Adipocyte (in vitro differentiated cells): ENCODE results near the gene ABCA13.

Experiments
- DNase-seq: peaks from one replicate; pipeline ENCODE4 v3.0.0-alpha.2; 2015; ENCODE audit warnings: low read depth
- H3K27me3 ChIP-seq: replicated peaks from 2 replicates; pipeline ENCODE4 v1.7.0; 2013; ENCODE audit warnings: mild to moderate bottlenecking, low read length, moderate library complexity; ENCODE audit not compliant: control insufficient read depth, insufficient read depth
- H3K36me3 ChIP-seq: 2 replicates; pipeline ENCODE4 v1.7.0; 2013; ENCODE audit warnings: low read length, mild to moderate bottlenecking, moderate library complexity; ENCODE audit not compliant: control insufficient read depth, insufficient read depth, severe bottlenecking
- H3K4me1 ChIP-seq: 2 replicates; pipeline ENCODE4 v1.7.0; 2013; ENCODE audit warnings: mild to moderate bottlenecking, low read length, moderate library complexity; ENCODE audit not compliant: control insufficient read depth, insufficient read depth
- H3K4me3 ChIP-seq: 2 replicates; pipeline ENCODE4 v1.7.0; 2013; ENCODE audit warnings: mild to moderate bottlenecking, low read length, moderate library complexity
- H3K9ac ChIP-seq: 2 replicates; pipeline ENCODE4 v1.7.0; 2013; ENCODE audit warnings: mild to moderate bottlenecking, low read length, moderate library complexity
- H3K9me3 ChIP-seq: 2 replicates; pipeline ENCODE4 v1.7.0; 2013; ENCODE audit warnings: mild to moderate bottlenecking, low read length, moderate library complexity; ENCODE audit not compliant: control insufficient read depth

The ABCA13 gene

GRCh38 chr7:48525736-48526732 lies 354.8 kb downstream of the ABCA13 start:
- H3K9ac ChIP-seq = no peak overlapping the region
- no peaks in the 10 kb centered on the region for H3K36me3 ChIP-seq
- H3K4me1 ChIP-seq = no peaks in the 10 kb centered on the region
- no peak for DNase-seq
- peaks cover 4% of the 10 kb centered on the region for H3K9me3 ChIP-seq
- H3K27me3 ChIP-seq = no peaks in the 10 kb centered on the region
- no peak overlapping the region for H3K4me3 ChIP-seq

GRCh38 chr7:48528646-48529045 lies 357.4 kb downstream of the ABCA13 start:
- Histone ChIP-seq H3K4me1 (no peaks in the 10 kb centered on the region), H3K4me3 (no peak overlapping the region), H3K36me3 (no peaks in the 10 kb centered on the region), H3K27me3 (no peaks in the 10 kb centered on the region), H3K9me3 (peaks cover 6% of the 10 kb centered on the region), H3K9ac (no peak overlapping the region)
- DNase-seq = no peak

- Histone ChIP-seq H3K9me3 (peaks cover 14% of the 10 kb centered on the region), H3K36me3 (no peaks in the 10 kb centered on the region)
- no peak for DNase-seq
Observed at GRCh38 chr7:48537561-48537960, 366.3 kb downstream of the ABCA13 start.

GRCh38 chr7:48540746-48541145 lies 369.5 kb downstream of the ABCA13 start:
- Histone ChIP-seq H3K4me3 (no peak overlapping the region), H3K4me1 (no peaks in the 10 kb centered on the region), H3K36me3 (no peaks in the 10 kb centered on the region), H3K9me3 (peaks cover 8% of the 10 kb centered on the region), H3K9ac (no peak overlapping the region), H3K27me3 (no peaks in the 10 kb centered on the region)
- DNase-seq = no peak

More at GRCh38 chr7:48537561-48537960, 366.3 kb downstream of the ABCA13 start:
- Histone ChIP-seq H3K4me3 (no peak overlapping the region), H3K27me3 (no peaks in the 10 kb centered on the region), H3K4me1 (no peaks in the 10 kb centered on the region), H3K9ac (no peak overlapping the region)

- Histone ChIP-seq H3K27me3 (no peaks in the 10 kb centered on the region), H3K9me3 (no peaks in the 10 kb centered on the region), H3K9ac (no peak overlapping the region), H3K36me3 (no peaks in the 10 kb centered on the region), H3K4me1 (no peaks in the 10 kb centered on the region), H3K4me3 (no peak overlapping the region)
- DNase-seq = no peak
Observed at GRCh38 chr7:48548667-48549066, 377.4 kb downstream of the ABCA13 start.

- Histone ChIP-seq H3K9ac (no peak overlapping the region), H3K4me3 (no peak overlapping the region), H3K36me3 (no peaks in the 10 kb centered on the region), H3K27me3 (no peaks in the 10 kb centered on the region), H3K9me3 (peaks cover 13% of the 10 kb centered on the region), H3K4me1 (no peaks in the 10 kb centered on the region)
- DNase-seq = no peak
Observed at GRCh38 chr7:48551652-48552051, 380.4 kb downstream of the ABCA13 start.

- H3K9me3 ChIP-seq = no peaks in the 10 kb centered on the region
- no peak overlapping the region for H3K4me3 ChIP-seq
- no peak for DNase-seq
- no peak overlapping the region for H3K9ac ChIP-seq
- H3K4me1 ChIP-seq = no peaks in the 10 kb centered on the region
- H3K27me3 ChIP-seq = no peaks in the 10 kb centered on the region
- H3K36me3 ChIP-seq = no peaks in the 10 kb centered on the region
Observed at GRCh38 chr7:48563334-48563733, 392.1 kb downstream of the ABCA13 start.

- no peaks in the 10 kb centered on the region for H3K36me3 ChIP-seq
- H3K27me3 ChIP-seq = no peaks in the 10 kb centered on the region
- no peak overlapping the region for H3K9ac ChIP-seq
- H3K9me3 ChIP-seq = peaks cover 5% of the 10 kb centered on the region
- H3K4me3 ChIP-seq = no peak overlapping the region
- no peaks in the 10 kb centered on the region for H3K4me1 ChIP-seq
- no peak for DNase-seq
Observed at GRCh38 chr7:48575516-48575915, 404.3 kb downstream of the ABCA13 start.

- no peak for DNase-seq
- H3K4me1 ChIP-seq = no peaks in the 10 kb centered on the region
- no peaks in the 10 kb centered on the region for H3K36me3 ChIP-seq
- H3K4me3 ChIP-seq = no peak overlapping the region
- no peak overlapping the region for H3K9ac ChIP-seq
- no peaks in the 10 kb centered on the region for H3K9me3 ChIP-seq
- H3K27me3 ChIP-seq = no peaks in the 10 kb centered on the region
Observed at GRCh38 chr7:48587475-48587874, 416.2 kb downstream of the ABCA13 start.

GRCh38 chr7:48594349-48594748 lies 423.1 kb downstream of the ABCA13 start:
- H3K4me1 ChIP-seq = no peaks in the 10 kb centered on the region
- H3K9me3 ChIP-seq = peaks cover 5% of the 10 kb centered on the region
- H3K27me3 ChIP-seq = no peaks in the 10 kb centered on the region
- no peak overlapping the region for H3K9ac ChIP-seq
- no peak for DNase-seq
- H3K4me3 ChIP-seq = no peak overlapping the region
- H3K36me3 ChIP-seq = no peaks in the 10 kb centered on the region

- Histone ChIP-seq H3K4me1 (no peaks in the 10 kb centered on the region), H3K9me3 (peaks cover 5% of the 10 kb centered on the region), H3K9ac (no peak overlapping the region), H3K27me3 (no peaks in the 10 kb centered on the region), H3K4me3 (no peak overlapping the region), H3K36me3 (no peaks in the 10 kb centered on the region)
- no peak for DNase-seq
Observed at GRCh38 chr7:48595756-48596155, 424.5 kb downstream of the ABCA13 start.
